GM18526 (cell line): Measurements from ENCODE around the gene SLC25A52.

Source experiments
- POLR2A ChIP-seq: IDR thresholded peaks from 3 replicates; pipeline ENCODE4 v1.6.1; 2011; ENCODE audit not compliant: insufficient read length; ENCODE audit errors: extremely low read depth

The SLC25A52 gene

GRCh38 chr18:31718386-31718785 is 42.3 kb downstream of the SLC25A52 start:
- TF ChIP-seq POLR2A, result no peak

- no peak for TF ChIP-seq POLR2A
These were observed 44.3 kb downstream of the SLC25A52 start for GRCh38 chr18:31716362-31716761.

- no peak for TF ChIP-seq POLR2A
These were observed 49.1 kb downstream of the SLC25A52 start for GRCh38 chr18:31711365-31712172.

- no peak for TF ChIP-seq POLR2A
These were observed 49.9 kb downstream of the SLC25A52 start for GRCh38 chr18:31710826-31711225.
